Activated CD4-positive, alpha-beta T cell treated with anti-CD3 and anti-CD28 coated beads for 48 hours (primary cell): Measurements from ENCODE around the gene CGGBP1.
"Not testable (repeated sequence)": the region's sequence is repeated elsewhere in the genome, so short reads cannot be mapped to it uniquely, and the experiment has no call there.

Experiments
- DNase-seq: peaks from one replicate; pipeline ENCODE4 v3.0.0-alpha.2; 2020

The CGGBP1 gene

DNA sequence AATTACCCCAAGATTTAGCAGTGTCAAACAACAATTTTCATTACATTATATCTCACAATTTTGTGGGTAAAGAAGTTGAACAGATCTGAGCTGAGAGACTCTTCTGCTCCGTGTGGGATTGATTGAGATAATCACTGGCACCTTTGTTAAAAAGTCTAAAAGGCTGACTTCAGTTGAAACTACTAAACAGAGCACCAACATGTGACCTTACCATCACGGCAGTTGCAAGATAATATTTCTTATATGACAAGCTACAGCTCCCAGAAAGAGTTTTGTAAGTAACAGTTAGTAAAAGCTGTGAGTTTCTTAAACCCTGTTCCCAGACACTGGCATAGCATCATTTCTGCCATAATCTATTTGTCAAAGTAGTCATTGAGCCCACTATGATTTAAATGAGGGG is 25.0 kb downstream of the CGGBP1 start:
- no peak for DNase-seq

- no peak for DNase-seq
These were observed 25.7 kb downstream of the CGGBP1 start for GRCh38 chr3:88033079-88033478.

DNA sequence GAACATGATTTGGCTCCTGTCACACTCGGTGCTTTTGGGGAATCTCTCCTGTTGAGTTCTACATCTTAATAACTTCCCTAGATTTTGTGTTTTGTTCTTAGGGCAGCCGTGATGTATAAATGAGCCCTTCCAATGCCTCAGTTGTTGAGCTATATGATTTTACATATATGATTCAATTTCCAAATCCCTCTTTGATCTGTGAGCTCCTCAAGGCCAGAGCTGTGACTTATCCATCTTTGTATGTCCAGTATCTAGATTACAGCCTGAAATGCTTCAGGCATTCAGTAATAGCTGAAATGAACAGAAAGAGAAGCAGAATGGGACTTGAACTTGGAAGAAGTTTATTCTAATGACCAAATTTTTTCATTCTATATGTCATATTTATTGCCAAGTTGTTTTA is 26.6 kb downstream of the CGGBP1 start:
- no peak for DNase-seq

DNA sequence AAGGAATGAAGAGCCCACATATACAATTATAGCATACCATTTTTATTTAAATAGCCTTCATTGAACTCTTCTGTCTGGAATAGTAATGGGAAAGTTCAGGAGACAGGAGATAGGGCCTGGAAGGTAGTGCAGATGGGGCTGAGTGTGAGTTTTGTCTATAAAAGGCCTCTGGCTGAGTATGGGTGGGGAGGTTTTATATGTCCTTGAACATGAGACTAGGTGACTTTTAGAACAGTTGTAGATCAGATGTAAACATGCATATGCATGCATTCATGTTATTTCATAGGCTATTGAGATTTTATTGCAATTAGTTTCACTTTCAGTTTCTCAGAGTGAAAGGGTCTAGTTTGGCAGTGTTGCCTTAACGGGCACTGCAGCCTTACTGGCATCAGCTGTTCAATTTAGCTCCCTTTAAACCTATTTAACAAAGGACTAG is 27.1 kb downstream of the CGGBP1 start:
- no peak for DNase-seq

GRCh38 chr3:88030210-88030609 is 28.6 kb downstream of the CGGBP1 start:
- no peak for DNase-seq

GRCh38 chr3:88028876-88029275 is 29.9 kb downstream of the CGGBP1 start:
- DNase-seq = no peak

DNA sequence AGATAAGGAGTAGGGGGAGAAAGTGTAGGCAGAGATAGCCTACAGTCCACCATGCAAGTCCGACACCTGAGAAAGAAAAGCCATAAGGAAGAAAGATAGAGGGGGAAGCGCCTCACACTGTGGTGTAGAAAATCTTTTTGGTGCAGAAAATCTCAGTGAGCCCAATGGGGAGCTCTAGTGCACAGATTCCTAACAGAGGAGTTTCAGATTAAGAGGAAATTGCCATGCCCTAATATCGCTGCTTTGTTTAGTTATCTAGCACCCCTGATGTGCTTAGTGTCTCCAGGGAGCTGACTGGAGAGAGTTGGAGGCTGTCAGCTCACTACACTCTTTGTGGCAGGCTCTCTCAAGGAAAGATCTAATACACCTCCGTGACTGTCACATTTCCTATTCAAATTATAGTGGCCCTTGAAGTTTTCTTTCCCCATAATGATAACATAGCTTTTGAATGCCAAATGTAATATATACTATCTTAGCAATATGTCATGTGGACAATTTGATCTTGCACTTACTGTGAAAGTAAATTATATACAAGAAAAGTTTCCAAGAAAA is 33.7 kb downstream of the CGGBP1 start:
- no peak for DNase-seq

- no peak for DNase-seq
These were observed 39.8 kb downstream of the CGGBP1 start for GRCh38 chr3:88019024-88019423.

- not testable (repeated sequence) for DNase-seq
These were observed 43.1 kb downstream of the CGGBP1 start for GRCh38 chr3:88015656-88016055.

GRCh38 chr3:88013592-88013991 is 45.2 kb downstream of the CGGBP1 start:
- no peak for DNase-seq

- DNase-seq = no peak
These were observed 48.0 kb downstream of the CGGBP1 start for GRCh38 chr3:88010810-88011209.

GRCh38 chr3:88009066-88009465 is 49.7 kb downstream of the CGGBP1 start:
- no peak for DNase-seq

DNA sequence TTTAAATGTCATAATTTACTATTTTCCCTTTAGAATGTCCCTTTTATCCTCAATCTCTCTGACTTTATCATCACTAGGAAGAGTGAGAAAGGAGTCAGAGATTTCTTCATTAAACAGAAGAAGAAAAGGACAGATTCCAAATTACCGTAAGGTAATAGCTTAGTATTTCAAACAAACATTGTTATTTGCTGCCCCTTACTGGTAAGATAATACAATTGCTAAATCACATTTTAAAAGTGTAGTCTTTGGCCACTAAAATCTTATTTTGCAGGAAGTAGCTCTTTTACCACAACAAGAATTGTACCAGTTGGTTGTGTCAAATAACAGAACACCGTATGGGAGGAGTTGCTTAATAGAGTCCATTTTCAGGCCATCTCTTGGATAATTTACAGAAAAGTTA is 53.7 kb downstream of the CGGBP1 start:
- no peak for DNase-seq

GRCh38 chr3:88003115-88003755 is 55.6 kb downstream of the CGGBP1 start:
- no peak for DNase-seq

DNA sequence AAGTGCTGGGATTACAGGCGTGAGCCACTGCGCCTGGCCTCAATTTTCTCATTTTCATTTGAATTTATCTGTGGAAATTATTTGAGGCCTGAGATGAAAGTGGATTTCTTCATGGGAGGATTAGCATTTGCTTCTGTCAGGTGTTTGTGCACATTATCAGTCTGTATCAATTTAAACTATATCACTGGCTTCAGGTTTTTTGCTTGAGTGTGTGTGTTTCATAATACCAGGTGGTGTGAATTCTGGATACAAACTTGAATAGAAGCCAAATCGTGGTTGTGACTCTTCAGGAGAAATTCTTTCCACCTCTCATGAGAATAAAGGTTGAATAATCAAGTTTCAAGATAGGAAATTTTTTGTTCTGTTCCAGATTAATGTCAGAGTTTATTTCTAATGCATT is 56.4 kb downstream of the CGGBP1 start:
- DNase-seq = no peak
